Activated naive CD4-positive, alpha-beta T cell treated with anti-CD3 and anti-CD28 coated beads, Interleukin-2, amount 10 ng/mL, durations not matched to agents 7 days and 5 days (primary cell): Measurements from ENCODE around the gene BEST2.
"Not testable (repeated sequence)": the region's sequence is repeated elsewhere in the genome, so short reads cannot be mapped to it uniquely, and the experiment has no call there.

Experiments
- CTCF ChIA-PET: fragments of 350-600 bp; sonication (Branson Sonifier 250); formaldehyde crosslinking; loops from one replicate; lab custom pipeline; 2021; ENCODE audit warnings: antibody characterized with exemption; lab: Charles Lee
- DNase-seq: peaks from one replicate; pipeline ENCODE4 v3.0.0-alpha.2; 2020
- H3K27ac Mint-ChIP-seq: one replicate; pipeline ENCODE4 v1.8.0; 2021; ENCODE audit warnings: mild to moderate bottlenecking, moderate library complexity, mixed read lengths
- H3K27me3 Mint-ChIP-seq: one replicate; pipeline ENCODE4 v1.8.0; 2021; ENCODE audit warnings: mild to moderate bottlenecking, mixed read lengths
- H3K36me3 Mint-ChIP-seq: one replicate; pipeline ENCODE4 v1.8.0; 2021; ENCODE audit warnings: mixed read lengths
- H3K4me1 Mint-ChIP-seq: one replicate; pipeline ENCODE4 v1.8.0; 2021; ENCODE audit warnings: mixed read lengths
- H3K4me3 Mint-ChIP-seq: one replicate; pipeline ENCODE4 v1.8.0; 2021; ENCODE audit warnings: mild to moderate bottlenecking, moderate library complexity, mixed read lengths
- H3K9me3 Mint-ChIP-seq: one replicate; pipeline ENCODE4 v1.8.0; 2021; ENCODE audit warnings: mixed read lengths

BEST2 gene

DNA sequence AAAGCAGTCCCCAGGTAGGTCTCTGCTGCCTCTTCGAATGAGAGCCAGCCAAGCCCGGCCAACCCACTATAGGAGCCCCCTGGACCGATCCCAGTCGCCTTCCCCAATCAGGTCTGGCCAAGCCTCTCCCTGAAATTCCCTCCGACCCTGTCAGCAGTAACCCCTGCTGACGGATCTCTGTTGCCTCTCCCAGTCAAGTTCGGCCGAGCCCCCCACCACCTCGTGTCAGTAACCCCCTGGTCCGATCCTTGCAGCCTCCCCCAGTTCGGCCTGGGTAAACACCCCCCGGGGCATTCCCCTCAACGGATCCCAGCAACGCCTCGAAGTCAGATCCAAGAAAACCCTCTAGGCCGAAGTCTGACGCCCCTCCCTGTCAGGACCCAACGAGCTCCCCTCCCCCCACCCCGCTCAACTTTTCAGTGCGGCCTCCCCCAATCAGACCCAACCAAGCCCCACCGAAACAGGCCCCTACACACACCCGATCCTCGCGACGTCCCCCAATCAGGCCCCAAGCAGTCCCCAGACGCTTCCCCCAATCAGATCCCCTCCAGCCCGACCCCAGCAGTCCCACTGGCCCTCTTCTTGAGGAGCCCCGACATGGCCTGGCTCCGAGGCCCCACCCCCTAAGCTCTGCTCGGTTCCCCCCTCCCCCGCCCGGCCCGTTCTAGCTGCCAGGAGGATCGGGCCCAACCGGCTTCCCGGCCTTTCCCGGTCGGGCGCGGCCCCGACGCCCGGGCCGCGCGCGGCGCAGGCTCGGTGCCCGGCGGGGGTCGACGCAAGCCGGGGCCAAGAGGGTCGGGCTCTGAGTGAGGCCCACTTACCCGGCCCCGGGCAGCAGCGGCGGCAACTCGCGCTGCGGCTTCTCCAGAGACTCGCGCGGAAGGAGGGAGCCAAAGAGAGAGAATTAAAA, 29.7 kb upstream of the BEST2 start:
- DNase-seq, result peak; percentile 71
- Mint-ChIP-seq H3K4me3 (peak overlapping the region; percentile 99), H3K4me1 (peaks cover 42% of the 10 kb centered on the region), H3K27me3 (peaks cover 4% of the 10 kb centered on the region), H3K27ac (peak overlapping the region; percentile 93), H3K9me3 (no peaks in the 10 kb centered on the region), H3K36me3 (peaks cover 26% of the 10 kb centered on the region)
- CTCF ChIA-PET, result interaction anchor here (1.1 to 6.4 kb wide), 5 partner anchors 12 to 44 kb away, joined by 3 to 48 read pairs (median 5); partner anchors contain the start of gene TRIR

DNA sequence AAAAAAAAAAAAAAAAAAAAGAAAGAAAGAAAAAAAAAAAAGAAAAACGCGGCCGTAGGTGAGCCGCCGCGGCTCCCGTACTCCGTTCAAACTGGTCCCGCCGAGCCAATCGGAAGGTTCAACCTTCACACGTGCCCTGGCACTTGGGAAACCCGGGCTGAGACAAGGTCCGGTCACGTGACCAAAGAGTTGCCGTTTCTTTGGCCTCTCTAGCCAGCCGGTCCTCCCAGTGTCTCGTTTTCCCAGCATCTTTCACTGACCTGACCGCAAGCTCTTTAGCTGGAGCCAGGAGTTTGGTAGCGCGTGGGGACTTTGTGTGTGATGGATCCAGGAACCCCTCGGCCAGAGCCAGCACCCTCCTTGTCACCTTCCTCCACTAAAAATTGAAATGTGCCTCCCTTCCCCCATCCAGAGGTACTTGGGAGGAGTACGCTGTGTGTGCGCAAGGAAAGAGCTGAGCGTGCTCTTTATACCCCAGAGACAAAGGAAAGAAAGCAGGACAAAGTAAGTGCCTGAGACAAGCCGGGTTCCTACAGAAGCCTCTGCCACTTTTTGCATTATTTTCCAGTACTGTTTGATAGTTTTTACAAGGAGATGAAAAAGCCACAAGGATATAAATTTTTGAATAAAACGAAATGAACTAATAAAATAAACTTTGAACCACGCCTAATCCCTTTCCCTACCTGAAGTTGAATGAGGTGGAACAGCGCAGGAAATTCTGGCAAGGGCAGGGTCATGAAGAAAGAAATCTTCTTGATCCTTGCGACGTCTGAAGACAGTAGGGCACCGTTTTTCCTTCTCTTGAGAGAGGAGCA, 28.8 kb upstream of the BEST2 start:
- Mint-ChIP-seq H3K4me1 (peaks cover 41% of the 10 kb centered on the region), H3K4me3 (peak overlapping the region; percentile 82), H3K36me3 (peaks cover 29% of the 10 kb centered on the region), H3K27me3 (peaks cover 4% of the 10 kb centered on the region), H3K27ac (peak overlapping the region; percentile 91), H3K9me3 (no peaks in the 10 kb centered on the region)
- CTCF ChIA-PET, result interaction anchor here (0.6 to 6.4 kb wide), 5 partner anchors 11 to 73 kb away, joined by 3 to 48 read pairs (median 4); partner anchors contain the start of gene TRIR
- DNase-seq, result peak; percentile 97

DNA sequence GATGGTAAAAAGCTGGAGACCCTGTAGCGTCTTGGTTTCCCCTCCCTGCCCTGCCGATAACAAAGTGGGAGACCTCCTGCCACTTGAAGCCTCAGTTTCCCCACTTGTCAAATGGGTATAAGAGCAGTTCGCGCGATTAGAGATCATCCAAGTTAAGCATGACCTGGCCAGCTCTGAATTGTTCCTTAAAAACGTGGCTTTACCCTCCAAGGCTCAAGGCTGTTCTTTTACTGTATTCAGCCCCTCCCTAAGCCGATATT, 28.3 kb upstream of the BEST2 start:
- Mint-ChIP-seq H3K36me3 (peaks cover 32% of the 10 kb centered on the region), H3K27ac (peak overlapping the region; percentile 91), H3K4me1 (peaks cover 41% of the 10 kb centered on the region), H3K4me3 (peak overlapping the region; percentile 82), H3K9me3 (no peaks in the 10 kb centered on the region), H3K27me3 (peaks cover 4% of the 10 kb centered on the region)
- CTCF ChIA-PET, result interaction anchor here (0.6 to 6.4 kb wide), 4 partner anchors 10 to 72 kb away, joined by 3 to 48 read pairs (median 8); partner anchors contain the start of gene TRIR
- DNase-seq, result no peak

DNA sequence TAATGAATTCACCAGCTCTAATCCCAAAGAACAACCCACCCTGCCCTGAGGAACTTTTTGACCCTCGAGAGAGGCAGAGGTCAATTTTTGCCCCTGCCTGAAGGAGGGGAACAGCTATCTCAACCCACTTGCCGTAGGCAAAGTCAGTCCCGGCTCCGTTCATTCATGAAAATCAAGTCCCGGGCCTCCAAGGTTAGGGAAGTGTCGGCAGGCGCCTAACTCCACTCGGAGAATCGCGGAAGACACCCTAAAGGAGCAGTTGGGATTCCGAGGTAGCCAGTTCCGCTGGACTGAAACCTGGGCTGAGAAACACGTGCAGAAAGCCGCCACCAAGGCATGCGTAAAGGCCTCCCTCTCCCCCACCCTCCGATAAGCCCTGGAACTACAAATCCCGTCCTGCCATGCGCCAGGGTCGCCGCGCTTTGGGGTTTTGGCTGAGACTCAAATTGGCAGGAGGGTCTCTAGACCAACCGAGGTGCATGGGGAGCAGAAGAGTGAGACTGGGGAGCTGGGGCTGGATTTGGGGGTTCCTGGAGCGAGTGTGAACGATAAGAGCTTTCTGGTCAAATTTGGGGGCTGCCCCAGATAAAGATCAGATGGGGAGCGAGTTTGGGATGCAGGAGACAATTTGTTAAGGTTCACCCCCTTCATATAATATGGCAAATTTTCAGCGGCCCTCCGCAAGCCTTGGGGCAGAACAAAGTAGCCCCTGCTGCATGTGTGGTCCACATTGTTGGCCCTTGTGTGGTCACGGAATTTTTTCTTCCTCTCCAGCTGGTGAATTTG, 27.8 kb upstream of the BEST2 start, which contains the start of gene TNPO2:
Gene TNPO2 (minus strand): TSS at position 292 of the 786 bp plus-strand sequence. CDS start 2,955 bp downstream, outside the sequence.
- Mint-ChIP-seq H3K9me3 (no peaks in the 10 kb centered on the region), H3K4me1 (peaks cover 36% of the 10 kb centered on the region), H3K27ac (peak within 1 kb of the TSS; percentile 91), H3K4me3 (peak within 1 kb of the TSS; percentile 82), H3K27me3 (peaks cover 4% of the 10 kb centered on the region), H3K36me3 (peaks cover 29% of the 10 kb centered on the region)
- CTCF ChIA-PET, result interaction anchor here (0.9 to 6.4 kb wide), 3 partner anchors 10 to 37 kb away, joined by 3 to 48 read pairs (median 13); partner anchors contain the start of gene TRIR
- DNase-seq, result peak; percentile 85

DNA sequence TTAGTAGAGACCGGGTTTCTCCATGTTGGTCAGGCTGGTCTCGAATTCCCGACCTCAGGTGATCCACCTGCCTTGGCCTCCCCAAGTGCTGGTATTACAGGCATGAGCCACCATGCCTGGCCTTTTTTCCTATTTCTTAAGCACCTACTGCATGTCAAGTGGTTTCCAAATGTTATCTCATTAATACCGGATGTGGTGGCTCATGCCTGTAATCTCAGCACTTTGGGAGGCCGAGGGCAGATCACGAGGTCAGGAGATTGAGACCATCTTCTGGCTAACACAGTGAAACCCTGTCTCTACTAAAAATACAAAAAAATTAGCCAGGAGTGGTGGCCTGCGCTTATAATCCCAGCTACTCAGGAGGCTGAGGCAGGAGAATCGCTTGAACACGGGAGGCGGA, 26.0 kb upstream of the BEST2 start:
- DNase-seq, H3K27ac Mint-ChIP-seq, H3K9me3 Mint-ChIP-seq, CTCF ChIA-PET, H3K4me3 Mint-ChIP-seq, H3K27me3 Mint-ChIP-seq: not testable (repeated sequence)
- peaks cover 39% of the 10 kb centered on the region for H3K36me3 Mint-ChIP-seq
- H3K4me1 Mint-ChIP-seq, result peaks cover 34% of the 10 kb centered on the region

DNA sequence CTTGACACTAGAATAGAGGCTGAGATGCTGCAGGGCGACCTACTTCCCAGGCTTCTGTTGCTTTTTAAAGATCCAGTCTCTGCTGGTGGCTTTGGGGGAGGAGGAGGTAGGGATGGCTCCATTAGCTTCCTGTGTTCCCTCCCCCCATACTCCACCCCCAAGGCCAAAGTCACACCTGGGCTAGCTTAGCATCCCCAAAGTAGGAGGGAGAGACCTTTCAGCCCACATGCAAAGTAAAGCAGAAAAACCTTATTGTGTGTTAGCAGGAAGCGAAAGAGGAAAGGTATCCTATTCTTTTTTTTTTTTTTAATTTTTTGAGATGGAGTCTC, 24.6 kb upstream of the BEST2 start:
- H3K4me3 Mint-ChIP-seq, result no peak overlapping the region
- no peaks in the 10 kb centered on the region for H3K9me3 Mint-ChIP-seq
- no peak overlapping the region for H3K27ac Mint-ChIP-seq
- DNase-seq, result no peak
- CTCF ChIA-PET, result interaction anchor here (0.9 kb wide), 1 partner anchor 68 kb away, joined by 3 read pairs; no protein-coding TSS in a partner anchor
- peaks cover 31% of the 10 kb centered on the region for H3K4me1 Mint-ChIP-seq
- H3K36me3 Mint-ChIP-seq, result peaks cover 40% of the 10 kb centered on the region
- H3K27me3 Mint-ChIP-seq, result peaks cover 4% of the 10 kb centered on the region

DNA sequence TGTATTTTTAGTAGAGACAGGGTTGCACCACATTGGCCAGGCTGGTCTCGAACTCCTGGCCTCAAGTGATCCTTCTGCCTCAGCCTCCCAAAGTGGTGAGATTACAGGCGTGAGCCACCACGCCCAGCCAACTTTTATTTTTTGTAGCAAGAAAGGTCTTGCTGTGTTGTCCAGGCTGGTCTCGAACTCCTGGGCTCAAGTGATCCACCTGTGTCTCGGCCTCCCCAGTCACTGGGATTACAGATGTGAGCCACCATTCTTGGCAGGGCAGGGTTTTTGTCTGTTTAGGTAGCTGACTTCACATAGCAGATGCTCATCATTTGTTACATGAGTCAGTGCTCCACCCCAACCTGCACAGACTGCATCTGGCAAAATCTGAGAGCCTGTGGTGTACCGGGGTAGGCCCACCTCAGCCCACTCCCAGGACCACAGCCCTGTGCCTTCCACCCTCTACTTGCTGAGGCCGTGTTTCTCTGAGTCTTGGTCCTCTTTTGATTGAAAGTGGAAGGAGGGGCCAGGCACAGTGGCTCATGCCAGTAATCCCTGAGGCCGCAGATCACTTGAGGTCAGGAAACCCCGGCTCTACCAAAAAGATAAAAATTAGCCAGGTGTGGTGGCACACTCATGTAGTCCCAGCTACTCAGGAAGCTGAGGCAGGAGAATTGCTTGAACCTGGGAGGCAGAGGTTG, 23.7 kb upstream of the BEST2 start:
- CTCF ChIA-PET, result interaction anchor here (0.7 kb wide), 1 partner anchor 58 kb away, joined by 3 read pairs; no protein-coding TSS in a partner anchor
- H3K4me1 Mint-ChIP-seq, result peaks cover 35% of the 10 kb centered on the region
- H3K4me3 Mint-ChIP-seq, result no peak overlapping the region
- H3K9me3 Mint-ChIP-seq, result no peaks in the 10 kb centered on the region
- no peaks in the 10 kb centered on the region for H3K27me3 Mint-ChIP-seq
- DNase-seq, result no peak
- peaks cover 46% of the 10 kb centered on the region for H3K36me3 Mint-ChIP-seq
- H3K27ac Mint-ChIP-seq, result no peak overlapping the region

DNA sequence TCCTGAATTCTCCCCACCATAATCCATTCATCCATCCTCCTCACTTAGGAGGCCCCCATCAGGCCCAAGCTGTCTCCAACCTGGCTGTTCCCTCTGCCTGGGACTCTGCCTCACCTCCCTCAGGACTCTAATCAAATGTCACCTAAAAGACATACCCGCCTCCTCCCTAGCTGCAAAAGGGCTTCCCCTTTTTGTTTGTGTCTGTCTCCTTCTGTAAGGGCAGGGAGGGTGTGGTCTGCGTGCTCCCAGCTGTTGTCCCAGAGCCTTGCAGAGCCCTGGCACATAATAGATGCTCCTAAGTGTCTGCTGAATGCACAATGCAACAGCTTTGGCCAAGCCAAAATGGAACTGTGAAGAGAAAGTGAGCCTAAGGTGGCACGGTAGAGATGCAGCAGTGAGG, 21.5 kb upstream of the BEST2 start:
- peaks cover 34% of the 10 kb centered on the region for H3K4me1 Mint-ChIP-seq
- no peaks in the 10 kb centered on the region for H3K27me3 Mint-ChIP-seq
- H3K36me3 Mint-ChIP-seq, result peaks cover 50% of the 10 kb centered on the region
- peak overlapping the region; percentile 26 for H3K27ac Mint-ChIP-seq
- no peak for DNase-seq
- CTCF ChIA-PET, result interaction anchor here (1.1 to 5.5 kb wide), 2 partner anchors 30 to 66 kb away, joined by 3 to 27 read pairs; no protein-coding TSS in a partner anchor
- H3K9me3 Mint-ChIP-seq, result no peaks in the 10 kb centered on the region
- no peak overlapping the region for H3K4me3 Mint-ChIP-seq

DNA sequence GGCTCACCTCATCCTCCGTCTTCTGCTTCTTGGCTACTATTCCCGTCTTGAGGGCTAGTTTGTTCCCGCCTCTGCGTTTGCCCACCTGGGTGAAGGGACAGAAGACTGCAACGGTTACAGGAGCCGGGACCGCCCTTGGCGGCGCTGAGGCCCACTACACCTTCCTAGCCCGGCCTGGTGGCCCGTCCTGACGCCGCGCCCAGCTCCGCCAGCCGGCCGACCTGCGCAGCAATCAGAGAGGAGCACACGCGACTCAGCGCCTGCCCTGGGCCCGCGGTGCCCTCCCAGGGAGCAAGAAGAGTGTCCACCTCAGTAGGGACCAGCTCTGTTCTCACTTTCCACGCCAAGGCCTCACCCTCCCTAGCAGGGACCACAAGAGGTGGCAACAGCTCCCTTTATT, 20.3 kb upstream of the BEST2 start:
- DNase-seq, result no peak
- CTCF ChIA-PET, result interaction anchor here (1.0 to 5.5 kb wide), 3 partner anchors 16 to 29 kb away, joined by 3 to 27 read pairs (median 7); no protein-coding TSS in a partner anchor
- no peak overlapping the region for H3K4me3 Mint-ChIP-seq
- H3K9me3 Mint-ChIP-seq, result no peaks in the 10 kb centered on the region
- H3K27me3 Mint-ChIP-seq, result no peaks in the 10 kb centered on the region
- H3K4me1 Mint-ChIP-seq, result peaks cover 39% of the 10 kb centered on the region
- H3K36me3 Mint-ChIP-seq, result peaks cover 50% of the 10 kb centered on the region
- no peak overlapping the region for H3K27ac Mint-ChIP-seq

DNA sequence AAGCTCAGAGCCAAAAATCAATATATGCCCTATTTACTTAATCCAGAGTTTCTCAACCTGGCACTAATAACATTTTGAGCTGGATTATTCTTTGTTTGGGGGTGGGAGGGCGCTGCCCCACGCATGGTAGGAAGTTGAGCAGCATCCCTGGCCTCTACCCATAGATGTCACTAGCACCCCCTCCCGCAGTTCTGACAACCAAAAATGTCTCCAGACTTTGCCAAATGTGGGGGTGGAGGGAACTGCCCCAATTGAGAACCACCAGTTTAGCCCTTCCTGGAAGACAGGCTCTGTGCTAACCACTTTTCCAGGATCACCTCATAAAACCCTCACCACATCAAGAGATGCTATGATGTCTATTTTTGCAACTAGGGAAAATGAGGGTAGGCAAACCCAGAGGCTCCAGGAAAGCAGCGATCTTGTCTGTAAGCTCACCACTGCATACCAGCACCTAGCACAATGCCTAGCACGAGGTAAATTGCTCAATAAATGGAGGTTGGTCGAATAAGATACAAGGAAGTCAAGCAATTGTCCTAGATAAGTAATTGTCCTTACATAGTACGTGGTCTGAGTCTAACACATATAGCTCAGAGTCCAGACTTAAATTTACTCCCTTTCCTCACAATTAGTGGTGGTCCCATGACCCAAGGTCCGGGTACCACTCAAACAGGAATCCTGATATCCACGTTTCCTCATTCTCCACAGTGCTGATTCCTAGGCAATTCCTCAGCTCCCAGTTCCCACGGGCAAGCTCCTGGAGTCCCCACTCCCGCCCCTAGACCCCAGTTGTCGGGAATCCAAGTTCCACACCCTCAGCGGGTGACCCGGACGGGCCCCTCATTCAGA, 18.0 kb upstream of the BEST2 start:
- H3K4me1 Mint-ChIP-seq, result peaks cover 56% of the 10 kb centered on the region
- CTCF ChIA-PET, result interaction anchor here (0.6 to 5.5 kb wide), 13 partner anchors 12 to 124 kb away, joined by 3 to 48 read pairs (median 4); partner anchors contain the start of genes JUNB and TNPO2
- DNase-seq, result peak; percentile 73
- no peaks in the 10 kb centered on the region for H3K9me3 Mint-ChIP-seq
- H3K36me3 Mint-ChIP-seq, result peaks cover 40% of the 10 kb centered on the region
- H3K27me3 Mint-ChIP-seq, result no peaks in the 10 kb centered on the region
- H3K4me3 Mint-ChIP-seq, result peak overlapping the region; percentile 85
- H3K27ac Mint-ChIP-seq, result peak overlapping the region; percentile 96

DNA sequence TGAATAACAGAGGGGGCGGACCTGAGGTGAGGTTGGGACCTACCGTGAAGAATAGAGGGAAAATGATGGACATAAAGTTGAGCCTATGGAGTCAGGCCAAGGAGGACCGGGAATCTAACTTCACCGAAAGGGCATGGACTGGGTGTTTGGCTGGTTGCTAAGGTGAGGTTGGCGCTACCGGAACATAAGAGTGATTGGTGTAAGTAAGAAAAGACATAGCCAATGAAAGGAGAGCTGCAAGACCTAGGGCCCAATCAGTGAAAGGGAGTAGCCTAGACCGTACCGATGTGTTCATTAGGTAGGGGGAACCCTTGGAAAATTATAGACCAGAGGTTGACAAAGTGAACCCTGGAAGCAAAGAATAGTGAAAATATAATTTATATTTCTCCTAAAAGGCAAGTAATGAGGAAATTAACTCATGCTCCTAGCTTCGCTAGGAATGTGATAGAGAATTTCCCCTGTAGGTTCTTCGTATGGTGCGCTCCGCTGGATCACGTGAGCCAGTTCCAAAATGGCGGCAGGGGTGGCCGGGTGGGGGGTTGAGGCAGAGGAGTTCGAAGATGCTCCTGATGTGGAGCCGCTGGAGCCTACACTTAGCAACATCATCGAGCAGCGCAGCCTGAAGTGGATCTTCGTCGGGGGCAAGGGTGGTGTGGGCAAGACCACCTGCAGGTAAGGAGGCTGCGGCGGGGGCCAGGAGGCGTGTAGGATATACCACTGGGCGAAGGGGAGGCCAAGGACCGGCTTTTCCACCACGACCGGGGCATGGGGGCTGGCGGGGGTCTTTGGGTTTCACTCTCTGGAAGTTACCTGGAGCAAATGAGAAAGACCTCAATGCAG, 14.4 kb upstream of the BEST2 start, which contains the start of gene GET3:
Gene GET3 (plus strand): TSS at position 503 of the 840 bp plus-strand sequence. CDS start 9 bp downstream, at position 512.
- peak within 1 kb of the TSS; percentile 92 for H3K27ac Mint-ChIP-seq
- CTCF ChIA-PET, result interaction anchor here (0.5 to 2.7 kb wide), 5 partner anchors 9 to 40 kb away, joined by 3 to 23 read pairs (median 3); no protein-coding TSS in a partner anchor
- peaks cover 45% of the 10 kb centered on the region for H3K4me1 Mint-ChIP-seq
- peak; percentile 88 for DNase-seq
- H3K27me3 Mint-ChIP-seq, result no peaks in the 10 kb centered on the region
- H3K4me3 Mint-ChIP-seq, result peak within 1 kb of the TSS; percentile 100
- no peaks in the 10 kb centered on the region for H3K9me3 Mint-ChIP-seq
- peaks cover 29% of the 10 kb centered on the region for H3K36me3 Mint-ChIP-seq
